HG02763 (cell line): Measurements from ENCODE around the gene AVEN.
A peak's percentile ranks its signal among the peaks of the same experiment; 100 is the strongest.
"Not testable (repeated sequence)": the region's sequence is repeated elsewhere in the genome, so short reads cannot be mapped to it uniquely, and the experiment has no call there.

Source experiments
- ATAC-seq: cut with Tn5 transposase; IDR thresholded peaks from one replicate; pipeline ENCODE4 v1.9.1; 2021; ENCODE audit warnings: mild to moderate bottlenecking, moderate library complexity; ENCODE audit not compliant: unreplicated experiment

AVEN gene

GRCh38 chr15:34043813-34044212 is 4.8 kb upstream of the AVEN start:
- ATAC-seq: no peak

GRCh38 chr15:34043391-34043790 is 4.4 kb upstream of the AVEN start:
- ATAC-seq: no peak

GRCh38 chr15:34039790-34040113 is 748 bp upstream of the AVEN start:
- ATAC-seq: no peak

GRCh38 chr15:34038023-34038870 is 757 bp downstream of the AVEN start:
- peak; percentile 76 for ATAC-seq

- no peak for ATAC-seq
Observed at GRCh38 chr15:34031987-34032760, 6.8 kb downstream of the AVEN start.

- no peak for ATAC-seq
Observed at GRCh38 chr15:34027606-34028005, 11.4 kb downstream of the AVEN start.

- ATAC-seq: no peak
Observed at GRCh38 chr15:34025252-34025651, 13.8 kb downstream of the AVEN start.

GRCh38 chr15:34023907-34024306 is 15.1 kb downstream of the AVEN start:
- ATAC-seq: no peak

GRCh38 chr15:34019369-34019990 is 19.5 kb downstream of the AVEN start:
- no peak for ATAC-seq

GRCh38 chr15:34018738-34019137 is 20.3 kb downstream of the AVEN start:
- not testable (repeated sequence) for ATAC-seq

- no peak for ATAC-seq
Observed at GRCh38 chr15:34018021-34018645, 20.9 kb downstream of the AVEN start.

- no peak for ATAC-seq
Observed at GRCh38 chr15:34014556-34014955, 24.4 kb downstream of the AVEN start.

GRCh38 chr15:34013746-34014145 is 25.3 kb downstream of the AVEN start:
- ATAC-seq: no peak

- no peak for ATAC-seq
Observed at GRCh38 chr15:34012461-34013028, 26.5 kb downstream of the AVEN start.

GRCh38 chr15:34011481-34011880 is 27.5 kb downstream of the AVEN start:
- no peak for ATAC-seq

- ATAC-seq: no peak
Observed at GRCh38 chr15:34010921-34011320, 28.1 kb downstream of the AVEN start.

- no peak for ATAC-seq
Observed at GRCh38 chr15:34009656-34010055, 29.3 kb downstream of the AVEN start.

- no peak for ATAC-seq
Observed at GRCh38 chr15:34006381-34006780, 32.6 kb downstream of the AVEN start.

GRCh38 chr15:34001536-34001935 is 37.5 kb downstream of the AVEN start:
- no peak for ATAC-seq

- ATAC-seq: not testable (repeated sequence)
Observed at GRCh38 chr15:33995666-33996065, 43.3 kb downstream of the AVEN start.

GRCh38 chr15:33994005-33994615 is 44.9 kb downstream of the AVEN start:
- ATAC-seq: no peak
